Astrocyte of the spinal cord (primary cell): ENCODE results near the gene GRP.
A peak's percentile ranks its signal among the peaks of the same experiment; 100 is the strongest.

Experiments
- DNase-seq: peaks from one replicate; pipeline ENCODE4 v3.0.0; 2011; ENCODE audit warnings: low read depth, low spot score
- H3K4me3 ChIP-seq: 2 replicates; pipeline ENCODE4 v1.5.1; 2011; ENCODE audit warnings: low read depth, mild to moderate bottlenecking, low read length, moderate library complexity
- in situ Hi-C: cut with HindIII; loops from 2 replicates; pipeline ENCODE4 v1.10.0; 2017; ENCODE audit warnings: low sequenced_read_pairs
- TF ChIP-seq, protein P1 (sequence below): IDR thresholded peaks from 2 replicates; pipeline ENCODE4 v1.5.1; 2012; ENCODE audit warnings: low read depth, mild to moderate bottlenecking, low read length, inconsistent platforms

Gene GRP

DNA sequence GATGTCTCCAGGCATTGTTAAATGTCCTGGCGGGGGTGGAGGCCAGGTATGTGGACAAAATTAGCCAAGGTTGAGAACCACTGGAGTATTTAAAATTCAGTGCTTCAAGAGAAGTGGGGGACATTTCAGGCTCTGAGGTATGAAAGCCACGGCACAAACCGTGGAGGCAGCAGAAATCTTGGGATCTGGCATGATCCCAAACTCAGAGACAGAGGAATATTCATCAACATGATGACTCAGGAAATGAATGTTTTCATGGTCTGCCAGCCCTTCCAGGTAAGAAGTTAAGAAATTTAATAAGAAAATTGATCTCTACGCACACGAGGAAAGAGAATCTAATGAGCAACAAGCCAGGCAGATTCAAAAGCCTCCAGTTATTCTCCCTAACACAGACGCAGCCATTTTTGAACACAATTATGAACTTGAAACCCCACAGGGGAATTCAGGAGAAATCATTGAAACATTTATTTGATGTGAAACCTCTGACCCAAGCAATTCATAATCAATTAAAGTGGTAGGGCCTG is 11.3 kb upstream of the GRP start:
- in situ Hi-C loops, result no loop called here
- H3K4me3 ChIP-seq, result no peak overlapping the region
- TF ChIP-seq, protein P1, sequence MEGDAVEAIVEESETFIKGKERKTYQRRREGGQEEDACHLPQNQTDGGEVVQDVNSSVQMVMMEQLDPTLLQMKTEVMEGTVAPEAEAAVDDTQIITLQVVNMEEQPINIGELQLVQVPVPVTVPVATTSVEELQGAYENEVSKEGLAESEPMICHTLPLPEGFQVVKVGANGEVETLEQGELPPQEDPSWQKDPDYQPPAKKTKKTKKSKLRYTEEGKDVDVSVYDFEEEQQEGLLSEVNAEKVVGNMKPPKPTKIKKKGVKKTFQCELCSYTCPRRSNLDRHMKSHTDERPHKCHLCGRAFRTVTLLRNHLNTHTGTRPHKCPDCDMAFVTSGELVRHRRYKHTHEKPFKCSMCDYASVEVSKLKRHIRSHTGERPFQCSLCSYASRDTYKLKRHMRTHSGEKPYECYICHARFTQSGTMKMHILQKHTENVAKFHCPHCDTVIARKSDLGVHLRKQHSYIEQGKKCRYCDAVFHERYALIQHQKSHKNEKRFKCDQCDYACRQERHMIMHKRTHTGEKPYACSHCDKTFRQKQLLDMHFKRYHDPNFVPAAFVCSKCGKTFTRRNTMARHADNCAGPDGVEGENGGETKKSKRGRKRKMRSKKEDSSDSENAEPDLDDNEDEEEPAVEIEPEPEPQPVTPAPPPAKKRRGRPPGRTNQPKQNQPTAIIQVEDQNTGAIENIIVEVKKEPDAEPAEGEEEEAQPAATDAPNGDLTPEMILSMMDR, result no peak
- DNase-seq, result no peak

DNA sequence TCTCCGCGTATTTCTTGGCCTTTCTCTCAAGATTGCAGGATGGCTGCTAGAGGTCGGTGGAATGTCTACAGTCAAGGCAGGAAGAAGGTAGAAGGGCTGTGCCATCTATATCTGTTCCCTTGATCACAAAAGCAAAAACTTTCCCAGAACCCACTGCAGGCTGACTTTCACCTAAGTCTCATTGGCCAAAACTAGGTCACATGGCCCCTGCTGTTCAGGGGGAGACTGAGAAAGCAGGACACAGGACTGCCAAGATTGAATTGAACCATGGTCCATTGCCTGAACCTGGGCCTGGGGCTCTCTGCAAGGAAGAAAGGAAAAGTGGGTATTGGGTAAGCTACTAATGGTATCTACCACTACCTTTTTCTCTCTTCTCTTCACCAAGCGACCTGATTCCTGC is 9.7 kb upstream of the GRP start:
- TF ChIP-seq, protein P1, result no peak
- no peak overlapping the region for H3K4me3 ChIP-seq
- in situ Hi-C loops, result no loop called here
- no peak for DNase-seq

DNA sequence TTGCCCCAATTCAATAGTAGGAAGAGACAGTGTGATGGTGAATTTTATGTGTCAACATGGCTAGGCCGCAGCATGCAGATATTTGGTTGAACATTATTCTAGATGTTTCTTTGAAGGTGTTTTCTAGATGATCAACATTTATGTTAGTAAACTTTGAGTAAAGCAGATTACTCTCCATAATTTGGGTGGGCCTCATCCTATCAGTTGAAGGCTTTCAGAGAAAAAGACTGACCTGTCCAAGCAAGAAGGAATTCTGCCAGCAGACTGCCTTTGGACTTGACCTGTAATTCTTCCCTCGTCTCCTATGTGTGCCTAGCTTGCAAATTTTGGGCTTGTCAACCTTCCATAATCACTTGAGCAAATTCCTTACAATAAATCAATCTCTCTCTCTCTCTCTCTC is 8.3 kb upstream of the GRP start:
- in situ Hi-C loops, result no loop called here
- TF ChIP-seq, protein P1, result no peak
- no peak for DNase-seq
- H3K4me3 ChIP-seq, result no peak overlapping the region

DNA sequence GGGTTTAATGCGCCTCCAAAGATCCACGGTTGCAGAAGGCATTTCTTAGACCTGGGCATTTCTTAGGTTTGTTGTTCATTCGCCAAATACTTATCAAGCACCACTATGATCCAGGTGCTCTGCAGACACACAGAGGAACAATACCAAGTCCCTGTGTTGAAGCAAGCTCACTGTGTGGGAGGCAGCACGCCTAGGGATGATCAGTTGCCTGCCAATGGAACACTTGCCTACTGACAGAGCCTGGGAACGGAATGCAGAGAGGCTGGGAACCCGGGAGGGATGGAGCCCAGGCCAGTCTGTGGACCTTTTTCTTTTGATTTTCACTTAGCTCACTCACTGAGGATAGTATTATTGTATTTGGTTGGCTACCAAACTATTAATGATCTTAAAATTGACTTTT is 1.9 kb upstream of the GRP start:
- TF ChIP-seq, protein P1, result no peak
- DNase-seq, result no peak
- in situ Hi-C loops, result no loop called here
- no peak overlapping the region for H3K4me3 ChIP-seq

DNA sequence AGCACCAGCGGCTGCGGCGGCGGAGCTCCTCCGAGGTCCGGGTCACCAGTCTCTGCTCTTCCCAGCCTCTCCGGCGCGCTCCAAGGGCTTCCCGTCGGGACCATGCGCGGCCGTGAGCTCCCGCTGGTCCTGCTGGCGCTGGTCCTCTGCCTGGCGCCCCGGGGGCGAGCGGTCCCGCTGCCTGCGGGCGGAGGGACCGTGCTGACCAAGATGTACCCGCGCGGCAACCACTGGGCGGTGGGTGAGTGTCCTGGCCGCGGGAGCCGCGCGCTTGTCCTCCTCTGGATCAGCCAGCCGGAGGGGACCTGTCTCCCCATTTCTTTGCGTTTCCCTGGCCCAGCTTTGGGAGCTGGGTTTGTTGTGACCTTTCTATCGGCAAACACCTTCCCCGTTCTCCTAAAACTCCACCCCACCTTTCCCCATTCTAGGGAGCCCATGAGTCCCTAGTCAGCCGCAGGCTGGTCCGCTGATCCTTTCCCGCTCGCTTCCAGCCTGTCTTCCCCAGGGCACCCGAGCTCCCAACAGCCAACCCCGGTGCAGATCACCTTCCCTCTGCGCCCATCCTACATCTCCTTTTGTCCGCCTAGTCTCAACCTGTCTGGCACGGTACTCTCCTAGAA is 316 bp downstream of the GRP start:
- TF ChIP-seq, protein P1, result no peak
- H3K4me3 ChIP-seq, result no peak overlapping the region
- in situ Hi-C loops, result no loop called here
- peak; percentile 3 for DNase-seq

DNA sequence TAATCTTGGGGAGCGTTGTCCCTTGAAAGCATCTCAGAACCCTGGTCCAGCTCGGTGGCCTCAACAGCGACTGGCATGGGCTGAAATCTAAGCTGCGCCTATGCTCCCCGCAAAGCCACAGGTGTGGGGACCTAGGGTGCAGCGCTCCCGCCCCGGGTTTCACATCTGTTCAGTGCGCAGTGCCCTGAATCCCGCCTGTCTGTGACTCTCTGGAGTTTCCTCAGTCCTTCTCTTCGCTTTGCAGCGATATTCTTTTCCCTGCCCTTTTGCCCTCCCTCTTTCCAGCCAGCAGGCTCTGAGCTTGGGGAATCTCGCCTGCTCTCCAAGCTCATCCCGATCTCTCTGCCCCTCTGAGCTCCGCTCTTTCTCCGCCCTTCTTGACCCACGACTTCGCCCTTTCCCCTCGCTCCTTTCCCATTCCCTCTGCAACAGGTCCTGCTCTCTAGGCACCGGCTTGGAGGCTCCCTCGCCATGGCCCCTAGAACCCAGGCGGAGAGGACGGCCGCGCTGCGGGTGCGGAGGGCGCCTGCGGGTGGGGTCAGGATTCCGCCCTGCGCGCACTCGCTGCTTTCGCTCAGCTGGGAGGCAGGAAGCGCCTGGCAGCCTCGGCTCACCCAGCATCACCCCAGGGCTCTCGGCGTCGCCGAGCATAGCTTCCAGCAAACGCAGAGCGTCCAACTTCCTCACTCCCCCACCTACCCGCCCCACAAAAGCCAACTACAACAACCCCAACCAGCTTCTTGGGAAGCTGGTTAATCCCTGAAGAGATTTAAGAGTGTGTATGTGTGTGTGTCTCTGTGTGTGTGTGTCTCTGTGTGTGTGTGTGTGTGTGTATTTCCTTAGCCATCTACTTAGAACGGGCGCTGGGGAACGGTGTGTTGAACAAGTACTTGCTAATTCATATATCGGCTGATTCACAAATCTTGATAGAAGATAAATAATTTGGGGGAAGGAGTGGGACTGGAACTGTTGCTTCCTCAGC is 1.1 kb downstream of the GRP start:
- in situ Hi-C loops, result no loop called here
- TF ChIP-seq, protein P1, result no peak
- no peak for DNase-seq
- H3K4me3 ChIP-seq, result no peak overlapping the region
